GM23248 (cell line): Measurements from ENCODE around the gene UQCRFS1.

Experiments used
- EZH2 ChIP-seq: fragments of 200-600 bp; sonication (generic); IDR thresholded peaks from 2 replicates; pipeline ENCODE4 v1.6.1; 2018; ENCODE audit warnings: antibody characterized with exemption, mild to moderate bottlenecking; ENCODE audit not compliant: insufficient read depth, poor library complexity, severe bottlenecking
- EZH2phosphoT487 ChIP-seq: fragments of 200-600 bp; sonication (generic); IDR thresholded peaks from 2 replicates; pipeline ENCODE4 v1.6.1; 2018; ENCODE audit warnings: antibody characterized with exemption, moderate library complexity, mild to moderate bottlenecking, low read depth; ENCODE audit not compliant: insufficient read depth

GRCh38 chr19:29241324-29241723, 28.4 kb upstream of the UQCRFS1 start:
- TF ChIP-seq EZH2: no peak
- no peak for TF ChIP-seq EZH2phosphoT487
